PC-3 (cell line): ENCODE data around the gene IGFL2.

ENCODE experiments used
- CTCF ChIP-seq: fragments of 300-600 bp; sonication (generic); conservative IDR thresholded peaks from 2 replicates; pipeline ENCODE4 v1.5.1; 2017; ENCODE audit warnings: antibody characterized with exemption, low read depth, mild to moderate bottlenecking, low read length
- EZH2 ChIP-seq: fragments of 300-600 bp; sonication (generic); IDR thresholded peaks from one replicate; pipeline ENCODE4 v1.6.1; 2017; ENCODE audit warnings: antibody characterized with exemption, mild to moderate bottlenecking, low read length; ENCODE audit not compliant: unreplicated experiment

GRCh38 chr19:46112527-46112926 is 35.5 kb upstream of the IGFL2 start:
- TF ChIP-seq CTCF = no peak
- TF ChIP-seq EZH2 = no peak
